ENCODE data around the gene AGL.
"Not testable (repeated sequence)": the region's sequence is repeated elsewhere in the genome, so short reads cannot be mapped to it uniquely, and the experiment has no call there.

AGL gene

GRCh38 chr1:99877568-99877967 is 27.4 kb downstream of the AGL start:
- Histone ChIP-seq H3K4me3 (ENCODE audit: low read depth, low read length) (no peak overlapping the region), H3K9me3 (no peaks in the 10 kb centered on the region), H3K27me3 (no peaks in the 10 kb centered on the region), H3K4me1 (no peaks in the 10 kb centered on the region; the same call in 1 of the 2 replicates), H3K36me3 (peaks cover 4% of the 10 kb centered on the region)
- no peak for DNase-seq
- TF ChIP-seq CTCF (IDR thresholded peaks at IDR 0.05; ENCODE audit: low read depth, low read length), result no peak

- H3K27me3 ChIP-seq, result no peaks in the 10 kb centered on the region
- H3K4me1 ChIP-seq, result no peaks in the 10 kb centered on the region
- no peak overlapping the region for H3K4me3 ChIP-seq (ENCODE audit: low read depth, low read length)
- no peaks in the 10 kb centered on the region for H3K9me3 ChIP-seq
- peaks cover 10% of the 10 kb centered on the region for H3K36me3 ChIP-seq
- no peak for TF ChIP-seq CTCF (IDR thresholded peaks at IDR 0.05; ENCODE audit: low read depth, low read length)
- DNase-seq, result no peak
These were observed 36.0 kb downstream of the AGL start for GRCh38 chr1:99886179-99886578.

- Histone ChIP-seq H3K9me3 (no peaks in the 10 kb centered on the region), H3K27me3 (no peaks in the 10 kb centered on the region), H3K36me3 (peaks cover 10% of the 10 kb centered on the region), H3K4me1 (no peaks in the 10 kb centered on the region), H3K4me3 (ENCODE audit: low read depth, low read length) (no peak overlapping the region)
- no peak for DNase-seq
- TF ChIP-seq CTCF (IDR thresholded peaks at IDR 0.05; ENCODE audit: low read depth, low read length), result no peak
These were observed 36.7 kb downstream of the AGL start for GRCh38 chr1:99886841-99887240.

- DNase-seq, result no peak
- H3K4me3 ChIP-seq (ENCODE audit: low read depth, low read length), result no peak overlapping the region
- no peaks in the 10 kb centered on the region for H3K9me3 ChIP-seq
- H3K36me3 ChIP-seq, result peaks cover 10% of the 10 kb centered on the region
- H3K4me1 ChIP-seq, result no peaks in the 10 kb centered on the region
- H3K27me3 ChIP-seq, result no peaks in the 10 kb centered on the region
- no peak for TF ChIP-seq CTCF (IDR thresholded peaks at IDR 0.05; ENCODE audit: low read depth, low read length)
These were observed 37.7 kb downstream of the AGL start for GRCh38 chr1:99887890-99888289.

- no peak for TF ChIP-seq CTCF (IDR thresholded peaks at IDR 0.05; ENCODE audit: low read depth, low read length)
- no peak for DNase-seq
- H3K4me3 ChIP-seq (ENCODE audit: low read depth, low read length), result no peak overlapping the region
- no peaks in the 10 kb centered on the region for H3K9me3 ChIP-seq
- no peaks in the 10 kb centered on the region for H3K36me3 ChIP-seq
- no peaks in the 10 kb centered on the region for H3K27me3 ChIP-seq
- H3K4me1 ChIP-seq, result no peaks in the 10 kb centered on the region
These were observed 41.8 kb downstream of the AGL start for GRCh38 chr1:99891997-99892396.

- H3K4me3 ChIP-seq (ENCODE audit: low read depth, low read length); H3K27me3 ChIP-seq; H3K9me3 ChIP-seq; H3K4me1 ChIP-seq; DNase-seq; H3K36me3 ChIP-seq: not testable (repeated sequence)
These were observed 53.1 kb downstream of the AGL start for GRCh38 chr1:99903278-99903677.

GRCh38 chr1:99906535-99906934 is 56.4 kb downstream of the AGL start:
- Histone ChIP-seq H3K4me1 (no peaks in the 10 kb centered on the region), H3K9me3 (no peaks in the 10 kb centered on the region), H3K4me3 (ENCODE audit: low read depth, low read length) (no peak overlapping the region), H3K36me3 (peaks cover 4% of the 10 kb centered on the region; the same call in 1 of the 2 replicates), H3K27me3 (no peaks in the 10 kb centered on the region)
- no peak for DNase-seq
- no peak for TF ChIP-seq CTCF (IDR thresholded peaks at IDR 0.05; ENCODE audit: low read depth, low read length)

All from BE2C (cell line).